GM20000 (cell line): ENCODE results near the gene UVRAG.

Experiments
- DNase-seq: peaks from one replicate; pipeline ENCODE4 v3.0.0; 2012; ENCODE audit warnings: low spot score
- TF ChIP-seq, protein P1 (sequence below): IDR thresholded peaks from 2 replicates; pipeline ENCODE4 v1.5.1; 2012; ENCODE audit warnings: mild to moderate bottlenecking, control low read depth; ENCODE audit errors: extremely low read depth, missing control alignments

UVRAG gene

DNA sequence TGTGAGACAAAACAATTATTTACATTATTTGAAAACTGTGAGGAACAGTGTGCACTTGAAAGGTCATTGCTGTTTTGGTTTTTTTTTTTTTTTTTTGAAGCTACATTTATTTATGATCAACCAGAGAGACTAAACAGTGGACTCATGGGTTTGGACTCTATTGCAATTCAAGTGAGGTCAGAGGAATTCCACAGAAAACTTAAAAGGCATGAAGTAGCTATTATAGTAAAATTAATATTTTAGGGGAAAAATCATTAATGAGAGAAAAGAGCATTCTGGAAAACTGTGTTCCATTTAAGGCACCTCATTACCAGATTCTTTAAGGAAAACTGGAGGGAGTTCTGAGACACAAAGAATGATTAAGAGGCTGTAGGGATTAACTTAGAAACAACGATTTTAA, 288.4 kb downstream of the UVRAG start:
- TF ChIP-seq, protein P1, sequence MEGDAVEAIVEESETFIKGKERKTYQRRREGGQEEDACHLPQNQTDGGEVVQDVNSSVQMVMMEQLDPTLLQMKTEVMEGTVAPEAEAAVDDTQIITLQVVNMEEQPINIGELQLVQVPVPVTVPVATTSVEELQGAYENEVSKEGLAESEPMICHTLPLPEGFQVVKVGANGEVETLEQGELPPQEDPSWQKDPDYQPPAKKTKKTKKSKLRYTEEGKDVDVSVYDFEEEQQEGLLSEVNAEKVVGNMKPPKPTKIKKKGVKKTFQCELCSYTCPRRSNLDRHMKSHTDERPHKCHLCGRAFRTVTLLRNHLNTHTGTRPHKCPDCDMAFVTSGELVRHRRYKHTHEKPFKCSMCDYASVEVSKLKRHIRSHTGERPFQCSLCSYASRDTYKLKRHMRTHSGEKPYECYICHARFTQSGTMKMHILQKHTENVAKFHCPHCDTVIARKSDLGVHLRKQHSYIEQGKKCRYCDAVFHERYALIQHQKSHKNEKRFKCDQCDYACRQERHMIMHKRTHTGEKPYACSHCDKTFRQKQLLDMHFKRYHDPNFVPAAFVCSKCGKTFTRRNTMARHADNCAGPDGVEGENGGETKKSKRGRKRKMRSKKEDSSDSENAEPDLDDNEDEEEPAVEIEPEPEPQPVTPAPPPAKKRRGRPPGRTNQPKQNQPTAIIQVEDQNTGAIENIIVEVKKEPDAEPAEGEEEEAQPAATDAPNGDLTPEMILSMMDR: no peak

DNA sequence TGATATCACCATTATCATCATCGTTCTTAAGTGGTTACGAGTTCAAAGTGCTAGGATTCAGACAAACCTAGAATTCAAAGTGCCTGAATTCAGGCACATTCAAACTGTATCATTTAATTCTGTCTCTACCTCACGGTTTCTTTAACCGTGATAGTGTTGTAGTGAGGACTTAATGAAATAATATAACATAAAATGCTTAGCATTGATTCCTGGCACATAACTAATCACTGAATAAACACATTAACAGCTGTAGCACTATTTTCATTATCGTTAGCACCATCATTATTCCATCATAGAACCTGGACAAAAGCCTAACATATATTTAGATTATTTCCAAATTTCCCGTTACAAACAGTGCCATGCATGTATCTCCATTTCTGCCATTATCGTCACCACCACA, 289.3 kb downstream of the UVRAG start:
- no peak for DNase-seq
- TF ChIP-seq, protein P1: no peak

More for the DNA sequence above, 288.4 kb downstream of the UVRAG start:
- DNase-seq: no peak

DNA sequence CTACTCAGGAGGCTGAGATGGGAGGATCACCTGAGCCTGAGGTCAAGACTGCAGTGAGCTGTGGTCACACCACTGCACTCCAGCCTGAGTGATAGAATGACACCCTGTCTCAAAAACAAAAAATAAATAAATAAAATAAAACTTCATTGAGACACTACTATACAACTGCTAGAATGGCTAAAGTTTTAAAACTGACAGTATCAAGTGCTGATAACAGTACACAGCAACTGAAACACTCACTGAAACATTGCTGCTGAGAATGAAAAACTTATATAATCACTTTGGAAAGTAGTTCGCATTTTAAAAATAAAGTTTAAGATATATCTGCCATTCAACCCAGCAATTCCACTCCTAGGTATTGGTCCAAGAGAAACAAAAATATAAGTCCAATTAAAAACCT, 290.6 kb downstream of the UVRAG start:
- TF ChIP-seq, protein P1: no peak
- DNase-seq: no peak

- TF ChIP-seq, protein P1: no peak
- DNase-seq: no peak
These were observed 293.0 kb downstream of the UVRAG start for GRCh38 chr11:76107971-76108370.

GRCh38 chr11:76114238-76114637, 299.2 kb downstream of the UVRAG start:
- no peak for DNase-seq
- TF ChIP-seq, protein P1: no peak

DNA sequence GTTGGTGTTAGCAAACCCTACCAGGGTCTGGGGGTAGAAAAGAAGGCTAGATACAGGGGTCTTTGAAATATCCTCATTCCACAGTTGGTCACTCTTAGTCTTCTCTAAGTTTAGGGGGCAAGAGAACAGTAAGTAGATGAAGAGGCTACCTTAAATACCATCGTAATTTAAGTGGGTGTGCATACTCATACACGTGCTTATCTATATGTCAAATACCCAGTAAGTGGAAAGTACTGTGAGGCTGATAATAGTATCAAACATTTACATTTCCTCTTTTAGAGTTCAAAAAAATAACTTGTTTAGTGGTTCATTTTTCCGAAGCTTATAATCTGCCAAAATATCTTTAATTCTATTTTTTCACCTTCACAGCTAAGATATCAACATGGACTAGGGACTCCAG, 300.5 kb downstream of the UVRAG start:
- DNase-seq: no peak
- TF ChIP-seq, protein P1: no peak

- no peak for DNase-seq
- TF ChIP-seq, protein P1: no peak
These were observed 304.0 kb downstream of the UVRAG start for GRCh38 chr11:76119032-76119431.
